HG02885 (cell line): ENCODE results near the gene SALL2.

Experiments
- ATAC-seq: cut with Tn5 transposase; IDR thresholded peaks from one replicate; pipeline ENCODE4 v1.9.1; 2021; ENCODE audit warnings: mild to moderate bottlenecking; ENCODE audit not compliant: unreplicated experiment, poor library complexity

SALL2 gene

GRCh38 chr14:21496453-21496852 lies 29.7 kb downstream of the SALL2 start:
- ATAC-seq, result no peak

DNA sequence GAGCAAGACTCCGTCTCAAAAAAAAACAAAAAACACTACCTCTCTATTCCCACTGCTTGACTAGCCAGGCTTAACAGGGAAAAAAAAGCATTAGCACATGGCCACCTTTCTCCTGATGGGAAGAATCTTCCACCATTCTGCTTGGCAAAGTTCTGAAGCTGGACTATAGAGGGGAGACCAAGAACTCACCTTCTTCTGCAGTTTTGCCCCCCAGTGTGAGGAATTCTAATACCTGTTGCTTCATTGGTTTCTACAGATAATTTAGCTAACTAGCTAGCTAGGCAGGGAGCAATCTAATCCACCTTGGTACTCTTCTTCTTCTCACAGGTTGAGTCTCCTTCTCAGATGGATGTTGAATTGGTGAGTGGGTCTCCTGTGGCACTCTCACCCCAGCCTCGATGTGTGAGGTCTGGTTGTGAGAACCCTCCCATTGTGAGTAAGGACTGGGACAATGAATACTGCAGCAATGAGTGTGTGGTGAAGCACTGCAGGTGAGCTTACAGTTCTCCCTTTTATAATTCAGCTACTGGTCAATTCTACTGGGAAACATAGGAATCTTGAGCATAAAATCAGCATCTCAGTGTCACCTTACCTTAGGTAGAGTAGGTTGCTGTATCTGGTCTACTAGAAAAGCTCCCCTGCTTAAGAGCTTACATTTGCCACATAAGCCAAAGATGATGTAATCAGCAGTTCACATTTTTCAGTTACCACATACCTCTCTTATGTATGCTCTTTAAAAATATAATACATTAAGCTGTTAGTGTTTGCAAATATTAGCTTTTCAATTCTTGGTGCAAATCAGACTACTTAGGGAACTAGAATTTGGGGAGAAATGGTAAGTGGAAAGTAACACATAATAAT lies 31.0 kb downstream of the SALL2 start:
- ATAC-seq, result no peak

DNA sequence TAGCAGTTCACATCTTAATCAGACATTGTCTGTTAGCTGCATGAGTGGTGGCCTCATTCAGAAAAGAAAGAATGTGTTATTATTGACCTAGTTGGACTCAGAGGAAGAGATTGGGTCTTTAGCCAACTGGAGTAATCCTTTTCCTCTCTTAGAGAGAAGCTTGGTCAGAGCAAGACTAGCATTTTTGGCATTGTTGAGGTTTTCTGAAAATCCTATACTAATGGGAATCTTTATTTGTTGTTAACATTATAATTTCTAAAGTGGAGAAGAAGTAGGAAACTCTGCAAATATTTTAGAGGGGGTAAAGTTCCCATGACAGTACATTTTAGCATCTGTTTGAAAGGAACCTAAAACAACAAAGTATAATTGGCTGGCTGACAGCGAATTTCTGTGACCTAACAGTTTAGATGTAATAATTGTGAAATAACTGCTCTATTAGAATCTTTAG lies 39.5 kb downstream of the SALL2 start:
- no peak for ATAC-seq

DNA sequence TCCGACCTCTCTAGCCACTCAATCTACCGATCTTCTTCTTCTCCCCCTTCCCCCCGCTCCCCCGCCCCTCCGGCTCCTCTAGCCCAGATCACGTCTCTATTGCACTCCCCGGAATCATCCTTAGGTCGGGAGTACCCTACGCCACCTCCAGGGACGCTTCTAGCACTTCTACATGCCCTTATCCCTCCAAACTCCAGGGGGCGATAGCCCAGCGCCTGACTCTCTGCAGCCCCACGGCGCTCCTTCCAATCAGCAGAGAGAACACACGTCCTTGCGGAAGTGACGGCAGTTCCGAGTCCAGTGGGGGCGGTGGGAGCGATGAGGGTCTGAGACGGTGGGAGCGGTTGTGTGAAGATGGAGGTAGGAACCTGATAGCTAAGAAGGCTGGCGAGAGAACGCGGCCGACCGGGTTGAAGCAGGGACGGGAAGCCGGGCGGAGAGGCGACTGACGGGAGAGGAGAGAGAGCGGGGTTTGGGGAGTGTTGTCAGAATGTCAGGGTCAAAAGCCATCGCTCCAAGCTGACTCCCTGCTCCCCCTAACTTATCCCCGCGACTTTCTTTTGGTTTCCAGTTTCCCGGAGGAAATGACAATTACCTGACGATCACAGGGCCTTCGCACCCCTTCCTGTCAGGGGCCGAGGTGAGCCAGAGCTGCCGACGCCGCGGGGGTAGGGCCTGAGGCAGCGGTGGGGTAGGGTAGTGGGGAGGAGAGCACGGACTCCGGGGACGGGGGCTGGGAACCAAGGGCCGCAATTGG lies 49.0 kb downstream of the SALL2 start, which contains the start of the genes RAB2B and TOX4:
RAB2B (minus strand) TSS at position 35 of the 757 bp plus-strand sequence. CDS start 87 bp downstream, outside the sequence.
TOX4 (plus strand) TSS at position 271 of the 757 bp plus-strand sequence; CDS start at position 355, 84 bp downstream.
- ATAC-seq, result peak; percentile 100

DNA sequence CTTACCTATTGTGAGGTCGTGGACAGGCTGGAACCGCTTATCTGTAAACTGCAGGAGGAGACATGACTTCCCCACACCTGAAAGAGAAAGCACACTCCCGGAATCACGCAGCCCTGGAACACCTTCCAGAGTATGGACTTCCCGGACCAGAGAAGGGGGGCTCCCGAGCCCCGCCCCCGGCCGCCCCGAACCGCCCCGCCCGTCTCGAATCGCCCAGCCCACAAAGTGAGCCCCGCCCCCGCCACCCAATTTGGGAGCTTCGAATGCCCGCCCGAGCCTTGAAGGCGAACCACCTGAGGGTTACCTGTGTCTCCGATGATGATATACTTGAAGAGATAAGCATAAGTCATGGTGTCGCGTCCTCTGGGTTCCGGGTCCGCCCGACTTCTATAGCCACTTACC lies 49.6 kb downstream of the SALL2 start:
- ATAC-seq, result peak; percentile 40

DNA sequence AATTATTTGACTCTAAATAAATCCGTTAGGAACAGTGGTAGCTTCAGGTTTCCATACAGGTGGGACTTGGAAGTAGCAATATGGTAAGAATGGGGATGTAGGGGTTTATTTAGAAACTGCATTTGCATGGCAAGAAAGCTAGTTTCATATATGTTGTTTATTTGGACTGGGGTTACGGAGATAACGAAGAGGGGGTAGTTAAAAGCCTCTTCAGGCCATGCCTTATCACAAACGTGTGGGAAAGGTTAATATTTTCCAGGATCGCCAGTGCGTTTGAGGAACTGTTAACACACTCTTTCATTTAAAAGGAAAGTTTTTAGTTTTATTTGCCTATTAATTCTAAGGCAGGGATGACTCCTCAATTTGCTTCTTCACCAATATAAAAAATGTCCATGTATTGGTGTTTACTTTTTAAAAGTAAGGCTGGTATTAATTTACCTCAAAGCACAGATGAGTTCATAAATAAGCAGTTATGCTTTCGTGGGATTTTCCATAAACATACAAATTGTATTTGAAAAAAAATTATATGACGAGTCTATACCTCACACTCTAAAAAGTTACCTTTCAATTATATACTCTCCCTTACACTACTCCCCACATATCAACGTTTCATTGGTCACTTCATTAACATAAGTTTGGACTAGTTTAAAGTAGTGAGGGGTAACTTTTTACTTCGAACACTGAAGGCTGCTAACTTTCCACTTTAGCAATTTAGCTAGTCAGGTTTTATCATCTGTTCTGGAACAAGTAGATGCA lies 50.2 kb downstream of the SALL2 start:
- ATAC-seq, result no peak
